Subcutaneous abdominal adipose tissue (tissue), 5 donors: Measurements from ENCODE around the gene NOX5.

Experiments used
- H3K27ac ChIP-seq: one replicate; pipeline ENCODE4 v1.7.0; 2013; ENCODE audit warnings: low read depth, mild to moderate bottlenecking, inconsistent platforms, low read length, moderate library complexity
- H3K27me3 ChIP-seq, 5 donors: one replicate each; pipeline ENCODE4 v1.7.0; 2013; ENCODE audit warnings: low read length in 5 of 5, inconsistent platforms in 1 of 5; ENCODE audit not compliant: control insufficient read depth in 5 of 5, insufficient read depth in 4 of 5
- H3K36me3 ChIP-seq, 5 donors: one replicate each; pipeline ENCODE4 v1.7.0; 2013; ENCODE audit warnings: low read length in 5 of 5; ENCODE audit not compliant: control insufficient read depth in 5 of 5, insufficient read depth in 5 of 5
- H3K4me1 ChIP-seq, 5 donors: one replicate each; pipeline ENCODE4 v1.7.0; 2013; ENCODE audit warnings: low read length in 5 of 5, mild to moderate bottlenecking in 3 of 5, moderate library complexity in 1 of 5; ENCODE audit not compliant: control insufficient read depth in 5 of 5, insufficient read depth in 5 of 5
- H3K4me3 ChIP-seq, 5 donors: one replicate each; pipeline ENCODE4 v1.7.0; 2013; ENCODE audit warnings: low read length in 5 of 5, low read depth in 1 of 5
- H3K9ac ChIP-seq, 5 donors: one replicate each; pipeline ENCODE4 v1.7.0; 2013; ENCODE audit warnings: low read length in 5 of 5, mild to moderate bottlenecking in 4 of 5, moderate library complexity in 3 of 5
- H3K9me3 ChIP-seq, 5 donors: one replicate each; pipeline ENCODE4 v1.7.0; 2013; ENCODE audit warnings: low read length in 5 of 5; ENCODE audit not compliant: control insufficient read depth in 5 of 5
- donor health status: healthy.
- donor health status: healthy.
- donor health status: healthy.
- donor health status: healthy.
- donor health status: healthy.

Gene NOX5

DNA sequence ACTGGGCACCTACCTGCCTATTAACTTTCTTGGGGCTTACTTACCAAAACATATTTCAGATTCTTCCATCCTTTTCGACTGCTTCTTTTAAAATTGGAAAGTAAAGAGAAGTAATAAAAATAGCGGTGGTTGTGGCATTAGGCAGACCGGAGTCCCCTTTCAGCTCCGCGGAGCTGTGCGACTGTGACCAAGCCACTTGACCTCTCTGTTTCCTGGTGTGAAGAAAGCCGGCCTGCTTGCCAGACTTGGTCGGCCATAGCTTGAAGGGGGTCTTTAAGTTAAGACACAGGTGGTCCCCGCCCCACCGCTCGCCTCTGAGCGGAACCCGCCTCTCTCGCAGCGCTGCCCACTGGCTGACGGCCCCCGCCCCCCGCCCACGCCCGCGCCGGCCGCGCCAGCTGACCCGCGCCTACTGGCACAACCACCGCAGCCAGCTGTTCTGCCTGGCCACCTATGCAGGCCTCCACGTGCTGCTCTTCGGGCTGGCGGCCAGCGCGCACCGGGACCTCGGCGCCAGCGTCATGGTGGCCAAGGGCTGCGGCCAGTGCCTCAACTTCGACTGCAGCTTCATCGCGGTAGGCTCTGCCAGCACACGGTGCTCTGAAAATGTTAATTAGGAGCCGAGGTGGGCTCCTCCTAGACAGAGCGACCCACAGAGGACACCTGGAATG, 18.3 kb downstream of the NOX5 start:
- Histone ChIP-seq H3K9ac (no peak overlapping the region), H3K27ac (no peak overlapping the region), H3K27me3 (peaks cover 0 to 11% (median 7%) of the 10 kb centered on the region in 5 donors), H3K4me3 (no peak overlapping the region), H3K36me3 (no peaks in the 10 kb centered on the region), H3K4me1 (peaks cover 0 to 10% (median 9%) of the 10 kb centered on the region in 5 donors), H3K9me3 (no peaks in the 10 kb centered on the region)

DNA sequence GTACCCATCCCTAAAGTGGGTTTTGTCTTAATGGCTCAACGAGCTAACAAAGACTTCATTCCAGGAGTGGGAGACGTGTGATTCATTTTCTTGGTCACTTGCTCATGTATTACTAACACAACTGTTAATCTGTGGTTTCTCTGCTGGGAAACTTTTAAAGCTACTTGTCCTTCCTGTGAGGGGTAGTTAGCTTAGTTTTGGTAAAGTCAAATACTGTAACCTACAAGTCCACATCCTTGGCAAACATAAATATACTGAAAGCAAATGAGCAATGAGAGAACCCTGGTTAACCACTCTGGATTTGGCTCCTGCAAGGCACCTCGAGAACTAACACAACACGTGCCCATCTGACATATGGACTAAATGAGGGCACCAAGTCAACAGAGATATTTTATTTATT, 19.9 kb downstream of the NOX5 start:
- Histone ChIP-seq H3K9me3 (no peaks in the 10 kb centered on the region), H3K27ac (no peak overlapping the region)

DNA sequence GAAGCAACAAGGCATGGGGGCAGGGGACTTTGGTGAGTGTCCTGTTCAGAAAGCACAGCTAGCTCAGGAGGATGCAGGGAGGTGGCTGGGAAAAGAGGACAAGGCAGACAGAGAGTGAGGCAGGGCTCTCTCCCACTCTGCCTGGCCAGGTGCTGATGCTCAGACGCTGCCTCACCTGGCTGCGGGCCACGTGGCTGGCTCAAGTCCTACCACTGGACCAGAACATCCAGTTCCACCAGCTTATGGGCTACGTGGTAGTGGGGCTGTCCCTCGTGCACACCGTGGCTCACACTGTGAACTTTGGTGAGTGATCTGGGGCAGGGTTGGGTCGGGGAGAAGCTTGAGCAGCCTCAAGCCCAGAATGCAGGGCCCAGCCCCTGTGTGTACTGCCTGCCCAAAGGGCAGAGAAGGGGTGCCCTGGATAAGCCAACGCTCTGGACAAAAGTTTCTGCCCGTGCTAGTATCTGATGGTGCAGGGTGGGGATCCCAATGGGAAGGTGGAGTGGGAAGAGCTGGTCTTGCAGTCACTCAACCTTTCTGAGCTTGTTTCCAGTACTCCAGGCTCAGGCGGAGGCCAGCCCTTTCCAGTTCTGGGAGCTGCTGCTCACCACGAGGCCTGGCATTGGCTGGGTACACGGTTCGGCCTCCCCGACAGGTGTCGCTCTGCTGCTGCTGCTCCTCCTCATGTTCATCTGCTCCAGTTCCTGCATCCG, 20.9 kb downstream of the NOX5 start:
- no peak overlapping the region for H3K4me3 ChIP-seq
- no peak overlapping the region for H3K27ac ChIP-seq
- peaks cover 0 to 11% (median 9%) of the 10 kb centered on the region in 5 donors for H3K27me3 ChIP-seq
- no peaks in the 10 kb centered on the region for H3K9me3 ChIP-seq
- no peaks in the 10 kb centered on the region for H3K36me3 ChIP-seq
- H3K9ac ChIP-seq = no peak overlapping the region
- peaks cover 0 to 10% (median 9%) of the 10 kb centered on the region in 5 donors for H3K4me1 ChIP-seq

More for the DNA sequence above, 19.9 kb downstream of the NOX5 start:
- peaks cover 0 to 10% (median 9%) of the 10 kb centered on the region in 5 donors for H3K4me1 ChIP-seq
- H3K9ac ChIP-seq = no peak overlapping the region
- peaks cover 0 to 11% (median 9%) of the 10 kb centered on the region in 5 donors for H3K27me3 ChIP-seq
- H3K4me3 ChIP-seq = no peak overlapping the region
- no peaks in the 10 kb centered on the region for H3K36me3 ChIP-seq

DNA sequence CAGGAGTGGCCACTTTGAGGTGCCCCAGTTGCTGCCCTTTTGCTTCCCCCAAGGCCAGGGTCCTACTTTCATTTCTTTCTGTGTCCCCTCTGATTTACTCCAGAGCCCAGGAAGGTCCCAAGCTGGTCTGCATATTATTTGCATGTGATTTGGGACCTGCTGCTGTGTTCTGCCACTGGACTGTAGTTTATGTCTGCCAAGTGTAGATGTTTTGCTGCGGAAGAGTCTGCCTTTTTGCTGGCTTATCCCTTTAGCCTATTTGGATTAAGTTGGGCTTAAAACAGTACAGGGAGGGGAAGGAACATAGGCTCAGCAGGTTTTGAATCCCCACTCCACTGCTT, 21.4 kb downstream of the NOX5 start:
- H3K4me1 ChIP-seq = peaks cover 0 to 10% (median 9%) of the 10 kb centered on the region in 5 donors
- peaks cover 0 to 11% (median 9%) of the 10 kb centered on the region in 5 donors for H3K27me3 ChIP-seq
- H3K36me3 ChIP-seq = no peaks in the 10 kb centered on the region
- H3K4me3 ChIP-seq = no peak overlapping the region
- no peak overlapping the region for H3K27ac ChIP-seq
- no peaks in the 10 kb centered on the region for H3K9me3 ChIP-seq
- no peak overlapping the region for H3K9ac ChIP-seq

DNA sequence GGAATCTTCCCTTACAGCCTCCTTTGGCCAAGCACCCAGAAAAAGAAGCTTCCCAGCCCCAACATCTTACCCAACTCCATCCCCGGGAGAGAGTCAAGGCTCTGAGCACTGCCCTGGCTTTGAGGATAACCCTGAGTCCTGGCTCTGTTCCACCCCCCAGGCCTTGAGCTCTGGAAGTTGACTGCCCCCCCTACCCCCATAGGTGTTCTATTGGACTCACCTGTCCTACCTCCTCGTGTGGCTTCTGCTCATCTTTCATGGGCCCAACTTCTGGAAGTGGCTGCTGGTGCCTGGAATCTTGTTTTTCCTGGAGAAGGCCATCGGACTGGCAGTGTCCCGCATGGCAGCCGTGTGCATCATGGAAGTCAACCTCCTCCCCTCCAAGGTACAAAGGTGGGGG, 22.3 kb downstream of the NOX5 start:
- Histone ChIP-seq H3K9ac (no peak overlapping the region), H3K36me3 (no peaks in the 10 kb centered on the region), H3K27me3 (peaks cover 0 to 10% (median 9%) of the 10 kb centered on the region in 5 donors), H3K4me1 (peaks cover 0 to 3% (median 3%) of the 10 kb centered on the region in 5 donors), H3K27ac (no peak overlapping the region), H3K9me3 (no peaks in the 10 kb centered on the region), H3K4me3 (no peak overlapping the region)

DNA sequence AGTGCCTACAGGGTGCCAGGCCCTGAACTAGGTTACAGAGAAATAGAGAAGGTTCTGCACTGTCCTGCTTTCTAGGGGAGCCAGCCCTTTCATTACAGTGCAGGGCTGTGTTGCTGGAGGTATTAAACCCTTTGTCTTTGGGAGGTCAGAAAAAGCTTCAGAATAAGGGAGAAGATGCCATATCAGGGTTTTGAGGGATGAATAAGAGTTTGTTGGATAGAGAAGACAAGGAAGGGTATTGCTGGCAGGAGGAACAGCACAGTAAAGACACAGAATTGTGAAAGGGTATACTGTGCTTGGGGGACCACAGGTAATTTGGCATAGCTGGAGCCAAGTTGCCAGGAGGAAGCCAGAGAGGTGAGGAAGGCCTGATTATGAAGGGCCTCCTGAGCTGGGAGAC, 23.0 kb downstream of the NOX5 start:
- no peak overlapping the region for H3K4me3 ChIP-seq

DNA sequence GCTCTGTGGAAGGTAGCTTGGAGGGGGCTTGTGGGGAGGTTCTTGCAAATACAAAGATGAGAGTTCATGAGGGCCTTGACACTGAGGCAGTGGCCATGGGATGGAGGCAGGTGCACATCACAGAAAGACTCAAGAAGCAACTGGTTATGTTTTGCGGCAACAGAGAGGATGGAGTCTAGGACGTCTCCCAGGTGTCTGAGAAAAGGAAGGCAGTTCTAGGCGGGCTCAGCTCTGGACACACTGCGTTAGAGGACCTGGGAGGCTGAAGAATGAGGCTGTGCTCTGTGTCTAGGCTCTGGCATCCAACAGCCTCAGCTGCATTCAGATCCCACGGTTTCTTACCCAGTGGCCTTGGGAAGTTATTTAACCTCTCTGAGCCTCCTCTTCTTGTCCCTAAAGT, 23.5 kb downstream of the NOX5 start:
- no peak overlapping the region for H3K4me3 ChIP-seq
- H3K9me3 ChIP-seq = no peaks in the 10 kb centered on the region
- H3K27me3 ChIP-seq = peaks cover 0 to 10% (median 8%) of the 10 kb centered on the region in 5 donors
- no peak overlapping the region for H3K9ac ChIP-seq
- no peak overlapping the region for H3K27ac ChIP-seq
- H3K36me3 ChIP-seq = no peaks in the 10 kb centered on the region
- H3K4me1 ChIP-seq = no peaks in the 10 kb centered on the region

More for the DNA sequence above, 23.0 kb downstream of the NOX5 start:
- Histone ChIP-seq H3K4me1 (no peaks in the 10 kb centered on the region), H3K27ac (no peak overlapping the region), H3K36me3 (no peaks in the 10 kb centered on the region), H3K9ac (no peak overlapping the region), H3K9me3 (no peaks in the 10 kb centered on the region), H3K27me3 (peaks cover 0 to 10% (median 8%) of the 10 kb centered on the region in 5 donors)

DNA sequence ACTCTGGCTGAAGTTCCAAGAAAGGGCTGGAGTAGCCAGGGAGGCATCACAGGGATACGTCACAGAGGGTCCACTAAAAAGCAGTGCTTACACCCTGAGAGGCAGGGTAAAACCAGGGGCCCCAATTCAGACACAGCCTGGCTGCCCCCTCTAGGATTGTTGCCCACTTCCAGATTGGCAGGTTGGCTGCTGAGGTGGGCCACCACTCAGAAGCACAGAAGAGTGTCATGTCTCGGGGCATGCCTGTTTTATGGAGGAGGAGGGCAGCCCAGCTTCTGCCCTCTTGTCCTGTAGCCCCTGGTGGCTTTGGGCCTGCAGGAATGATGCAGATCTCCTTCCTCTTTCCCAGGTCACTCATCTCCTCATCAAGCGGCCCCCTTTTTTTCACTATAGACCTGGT, 24.0 kb downstream of the NOX5 start:
- H3K27ac ChIP-seq = no peak overlapping the region
- no peaks in the 10 kb centered on the region for H3K4me1 ChIP-seq
- H3K4me3 ChIP-seq = no peak overlapping the region
- H3K27me3 ChIP-seq = peaks cover 0 to 5% (median 3%) of the 10 kb centered on the region in 5 donors
- H3K9ac ChIP-seq = no peak overlapping the region
- no peaks in the 10 kb centered on the region for H3K9me3 ChIP-seq
- no peaks in the 10 kb centered on the region for H3K36me3 ChIP-seq

DNA sequence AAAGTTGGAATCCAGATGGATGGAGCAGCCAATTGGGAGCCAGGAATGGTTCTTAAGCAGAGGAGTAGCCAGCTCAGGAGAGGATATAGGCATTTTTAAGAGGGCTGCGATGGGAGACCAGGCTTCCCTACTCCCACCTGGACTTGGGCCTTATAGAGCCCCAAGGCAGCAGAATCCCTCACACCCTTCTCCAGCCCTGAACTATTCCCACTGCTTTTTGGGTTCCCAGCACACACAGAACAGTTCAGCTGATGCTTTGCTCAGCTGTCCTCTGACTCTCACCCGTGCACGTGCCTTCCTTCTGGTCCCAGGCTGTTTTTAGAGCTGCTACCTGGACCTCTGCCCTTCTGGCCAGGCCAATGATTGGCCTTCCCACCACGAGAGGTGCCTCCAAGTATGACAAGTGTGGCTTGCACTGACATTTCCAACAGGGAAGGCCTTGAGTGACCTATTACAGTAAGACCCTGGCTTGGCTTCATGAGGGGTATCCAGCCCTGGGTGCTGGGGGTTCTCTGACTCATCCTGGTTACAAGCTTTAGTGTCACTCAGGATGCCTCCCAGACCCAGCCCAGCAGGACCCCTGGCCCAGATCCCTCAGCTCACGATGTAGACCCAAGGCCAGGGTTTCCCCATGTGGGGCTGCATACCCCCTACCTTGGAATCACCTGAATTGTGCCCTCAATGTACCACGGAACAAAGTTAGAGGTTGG, 25.2 kb downstream of the NOX5 start:
- Histone ChIP-seq H3K9ac (no peak overlapping the region), H3K4me3 (no peak overlapping the region), H3K27ac (no peak overlapping the region), H3K4me1 (no peaks in the 10 kb centered on the region), H3K9me3 (no peaks in the 10 kb centered on the region), H3K36me3 (no peaks in the 10 kb centered on the region), H3K27me3 (peaks cover 0 to 5% (median 3%) of the 10 kb centered on the region in 5 donors)

DNA sequence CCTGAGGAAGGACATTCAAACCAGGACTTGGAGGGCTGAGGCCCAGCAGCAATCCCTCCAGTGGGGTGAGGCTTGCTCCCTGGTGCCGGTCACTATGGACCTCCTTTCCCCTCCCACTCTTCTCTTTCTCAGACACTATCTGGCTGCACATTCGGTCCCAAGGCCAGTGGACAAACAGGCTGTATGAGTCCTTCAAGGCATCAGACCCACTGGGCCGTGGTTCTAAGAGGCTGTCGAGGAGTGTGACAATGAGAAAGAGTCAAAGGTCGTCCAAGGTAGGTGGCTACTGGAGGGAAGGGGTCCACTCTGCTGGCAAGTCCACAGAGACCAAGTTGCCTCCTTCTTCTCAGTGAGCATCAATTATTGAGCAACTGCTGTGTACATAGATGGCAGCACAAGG, 28.0 kb downstream of the NOX5 start:
- no peaks in the 10 kb centered on the region for H3K36me3 ChIP-seq
- no peaks in the 10 kb centered on the region for H3K9me3 ChIP-seq
- H3K27ac ChIP-seq = no peak overlapping the region
- H3K9ac ChIP-seq = no peak overlapping the region
- H3K4me1 ChIP-seq = no peaks in the 10 kb centered on the region
- H3K4me3 ChIP-seq = no peak overlapping the region
- peaks cover 0 to 5% (median 0%) of the 10 kb centered on the region in 5 donors for H3K27me3 ChIP-seq
